Measurements from ENCODE around the gene KLK1.
"Not testable (repeated sequence)": the region's sequence is repeated elsewhere in the genome, so short reads cannot be mapped to it uniquely, and the experiment has no call there.

KLK1 gene

GRCh38 chr19:50791594-50792271 is 31.9 kb downstream of the KLK1 start:
- DNase-seq, result no peak

GRCh38 chr19:50790922-50791467 is 32.6 kb downstream of the KLK1 start:
- no peak for DNase-seq

GRCh38 chr19:50790396-50790795 is 33.2 kb downstream of the KLK1 start, which contains the start of gene ACP4:
ACP4 (plus strand) TSS chr19:50790415; CDS start chr19:50790415, 0 bp downstream.
- DNase-seq, result no peak

GRCh38 chr19:50785329-50785728 is 38.3 kb downstream of the KLK1 start:
- DNase-seq, result no peak

- DNase-seq, result no peak
Observed at GRCh38 chr19:50784710-50785109, 38.9 kb downstream of the KLK1 start.

GRCh38 chr19:50783848-50784152 is 39.8 kb downstream of the KLK1 start:
- not testable (repeated sequence) for DNase-seq

GRCh38 chr19:50780753-50781435 is 42.7 kb downstream of the KLK1 start:
- DNase-seq, result no peak

- DNase-seq, result no peak
Observed at GRCh38 chr19:50779504-50780457, 43.8 kb downstream of the KLK1 start.

- DNase-seq, result no peak
Observed at GRCh38 chr19:50778906-50779430, 44.6 kb downstream of the KLK1 start.

- DNase-seq, result no peak
Observed at GRCh38 chr19:50777830-50778303, 45.7 kb downstream of the KLK1 start.

GRCh38 chr19:50777261-50777660 is 46.3 kb downstream of the KLK1 start:
- DNase-seq, result no peak

- DNase-seq, result no peak
Observed at GRCh38 chr19:50776131-50776530, 47.5 kb downstream of the KLK1 start.

GRCh38 chr19:50773454-50773853 is 50.1 kb downstream of the KLK1 start:
- DNase-seq, result not testable (repeated sequence)

GRCh38 chr19:50772912-50773311 is 50.7 kb downstream of the KLK1 start:
- not testable (repeated sequence) for DNase-seq

GRCh38 chr19:50772476-50772875 is 51.1 kb downstream of the KLK1 start:
- no peak for DNase-seq

- no peak for DNase-seq
Observed at GRCh38 chr19:50770888-50771287, 52.7 kb downstream of the KLK1 start.

- DNase-seq, result not testable (repeated sequence)
Observed at GRCh38 chr19:50770164-50770563, 53.4 kb downstream of the KLK1 start, which contains the start of gene GPR32. GPR32 (plus strand) TSS chr19:50770464; CDS start chr19:50770601, 137 bp downstream.

All from NCI-H510A treated with DMSO at 0.1 percent for 48 hours (cell line).